NCI-H226 (cell line): ENCODE data around the gene SUN1.

Source experiments
- DNase-seq: peaks from one replicate; pipeline ENCODE4 v3.0.0-alpha.2; 2015

SUN1 gene

GRCh38 chr7:815284-816216 lies 16.7 kb upstream of the SUN1 start:
- no peak for DNase-seq

- DNase-seq: peak; percentile 100
Measured at GRCh38 chr7:816300-816750, 16.0 kb upstream of the SUN1 start.

GRCh38 chr7:816751-817671 lies 15.3 kb upstream of the SUN1 start:
- DNase-seq: no peak

GRCh38 chr7:818031-818699 lies 14.1 kb upstream of the SUN1 start:
- DNase-seq: peak; percentile 52

- DNase-seq: no peak
Measured at GRCh38 chr7:820341-820740, 11.9 kb upstream of the SUN1 start.

GRCh38 chr7:821688-822087 lies 10.6 kb upstream of the SUN1 start:
- DNase-seq: no peak

- DNase-seq: no peak
Measured at GRCh38 chr7:822692-823276, 9.5 kb upstream of the SUN1 start.

GRCh38 chr7:823649-824048 lies 8.6 kb upstream of the SUN1 start:
- DNase-seq: no peak

GRCh38 chr7:824081-824480 lies 8.2 kb upstream of the SUN1 start:
- DNase-seq: no peak

- DNase-seq: no peak
Measured at GRCh38 chr7:824664-825063, 7.6 kb upstream of the SUN1 start.

GRCh38 chr7:825386-825785 lies 6.9 kb upstream of the SUN1 start:
- no peak for DNase-seq

GRCh38 chr7:826230-826917 lies 5.9 kb upstream of the SUN1 start:
- no peak for DNase-seq

GRCh38 chr7:828793-829561 lies 3.3 kb upstream of the SUN1 start:
- DNase-seq: no peak

- DNase-seq: no peak
Measured at GRCh38 chr7:830069-830468, 2.2 kb upstream of the SUN1 start.

- peak; percentile 95 for DNase-seq
Measured at GRCh38 chr7:831596-832166, 595 bp upstream of the SUN1 start.

GRCh38 chr7:832968-833424 lies 720 bp downstream of the SUN1 start:
- DNase-seq: no peak

- DNase-seq: no peak
Measured at GRCh38 chr7:833601-834258, 1.5 kb downstream of the SUN1 start.

GRCh38 chr7:834277-834676 lies 2.0 kb downstream of the SUN1 start:
- no peak for DNase-seq

- no peak for DNase-seq
Measured at GRCh38 chr7:835021-835420, 2.7 kb downstream of the SUN1 start.
